MM.1S (cell line): ENCODE measurements around the gene APOO.

Experiments
- EZH2 ChIP-seq: fragments of 300-600 bp; sonication (generic); optimal IDR thresholded peaks from 2 replicates; pipeline ENCODE3; 2017; ENCODE audit warnings: low read depth, mild to moderate bottlenecking, antibody characterized with exemption, low read length, mixed read lengths
- EZH2phosphoT487 ChIP-seq: fragments of 300-600 bp; sonication (generic); IDR thresholded peaks from 2 replicates; pipeline ENCODE4 v1.6.1; 2018; ENCODE audit warnings: antibody characterized with exemption, low read length
- TF ChIP-seq, protein P1 (sequence below): fragments of 300-600 bp; sonication (generic); IDR thresholded peaks from 2 replicates; pipeline ENCODE4 v1.5.1; 2016; ENCODE audit warnings: antibody characterized with exemption, low read length, mixed read lengths

DNA sequence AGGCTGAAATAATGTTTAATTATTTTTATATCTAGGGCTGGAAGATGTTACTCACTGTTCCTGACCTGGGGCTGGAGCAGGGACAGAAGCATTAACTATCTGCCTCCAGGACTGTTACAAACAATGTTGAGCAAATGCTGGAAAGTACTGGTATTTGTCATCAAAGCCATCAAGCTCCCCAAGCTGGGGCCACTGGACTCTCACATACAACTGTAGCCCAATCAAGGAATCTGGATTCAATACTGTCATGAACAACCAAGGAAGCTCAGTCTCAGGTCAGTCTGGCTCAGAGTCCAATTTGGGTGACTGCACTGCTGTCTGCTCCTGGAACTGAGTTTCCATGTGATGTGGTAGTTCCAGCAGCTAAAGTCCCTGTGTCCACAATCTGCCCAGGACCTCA lies 50.4 kb downstream of the APOO start:
- TF ChIP-seq, protein P1, sequence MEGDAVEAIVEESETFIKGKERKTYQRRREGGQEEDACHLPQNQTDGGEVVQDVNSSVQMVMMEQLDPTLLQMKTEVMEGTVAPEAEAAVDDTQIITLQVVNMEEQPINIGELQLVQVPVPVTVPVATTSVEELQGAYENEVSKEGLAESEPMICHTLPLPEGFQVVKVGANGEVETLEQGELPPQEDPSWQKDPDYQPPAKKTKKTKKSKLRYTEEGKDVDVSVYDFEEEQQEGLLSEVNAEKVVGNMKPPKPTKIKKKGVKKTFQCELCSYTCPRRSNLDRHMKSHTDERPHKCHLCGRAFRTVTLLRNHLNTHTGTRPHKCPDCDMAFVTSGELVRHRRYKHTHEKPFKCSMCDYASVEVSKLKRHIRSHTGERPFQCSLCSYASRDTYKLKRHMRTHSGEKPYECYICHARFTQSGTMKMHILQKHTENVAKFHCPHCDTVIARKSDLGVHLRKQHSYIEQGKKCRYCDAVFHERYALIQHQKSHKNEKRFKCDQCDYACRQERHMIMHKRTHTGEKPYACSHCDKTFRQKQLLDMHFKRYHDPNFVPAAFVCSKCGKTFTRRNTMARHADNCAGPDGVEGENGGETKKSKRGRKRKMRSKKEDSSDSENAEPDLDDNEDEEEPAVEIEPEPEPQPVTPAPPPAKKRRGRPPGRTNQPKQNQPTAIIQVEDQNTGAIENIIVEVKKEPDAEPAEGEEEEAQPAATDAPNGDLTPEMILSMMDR = no peak
- TF ChIP-seq EZH2phosphoT487 = no peak
- no peak for TF ChIP-seq EZH2
